ENCODE measurements around the gene RGS11.
A peak's percentile ranks its signal among the peaks of the same experiment; 100 is the strongest.

RGS11 gene

GRCh38 chr16:282491-282890 lies 6.7 kb upstream of the RGS11 start:
- TF ChIP-seq POLR2AphosphoS5 (IDR thresholded peaks at IDR 0.05; ENCODE audit: low read depth, low read length) (no peak), SPI1 (IDR thresholded peaks at IDR 0.05; ENCODE audit: low read depth, low read length) (no peak), PAX5 (IDR thresholded peaks at IDR 0.05; ENCODE audit: insufficient read depth, low read length, severe bottlenecking) (no peak), POU2F2 (IDR thresholded peaks at IDR 0.05; ENCODE audit: low read depth, low read length) (no peak), TAF1 (IDR thresholded peaks at IDR 0.05; ENCODE audit: low read depth, low read length) (no peak), POLR2A (IDR thresholded peaks at IDR 0.05; ENCODE audit: low read depth, low read length) (no peak)
- DNase-seq (ENCODE audit: insufficient read length, low spot score) (no peak), FAIRE-seq (no peak)

- DNase-seq (ENCODE audit: insufficient read length, low spot score) (no peak), FAIRE-seq (no peak)
Measured at GRCh38 chr16:281660-282255, 6.0 kb upstream of the RGS11 start.

GRCh38 chr16:280991-281659 lies 5.4 kb upstream of the RGS11 start:
- DNase-seq (ENCODE audit: insufficient read length, low spot score) (no peak), FAIRE-seq (no peak)
- TF ChIP-seq POLR2A (IDR thresholded peaks at IDR 0.05; ENCODE audit: low read depth, low read length) (no peak), TAF1 (IDR thresholded peaks at IDR 0.05; ENCODE audit: low read depth, low read length) (no peak), POU2F2 (IDR thresholded peaks at IDR 0.05; ENCODE audit: low read depth, low read length) (no peak), POLR2AphosphoS5 (IDR thresholded peaks at IDR 0.05; ENCODE audit: low read depth, low read length) (no peak), SPI1 (IDR thresholded peaks at IDR 0.05; ENCODE audit: low read depth, low read length) (no peak), PAX5 (IDR thresholded peaks at IDR 0.05; ENCODE audit: insufficient read depth, low read length, severe bottlenecking) (no peak)

More at GRCh38 chr16:281660-282255, 6.0 kb upstream of the RGS11 start:
- TF ChIP-seq SPI1 (IDR thresholded peaks at IDR 0.05; ENCODE audit: low read depth, low read length) (no peak), POU2F2 (IDR thresholded peaks at IDR 0.05; ENCODE audit: low read depth, low read length) (no peak), POLR2AphosphoS5 (IDR thresholded peaks at IDR 0.05; ENCODE audit: low read depth, low read length) (no peak), TAF1 (IDR thresholded peaks at IDR 0.05; ENCODE audit: low read depth, low read length) (no peak), PAX5 (IDR thresholded peaks at IDR 0.05; ENCODE audit: insufficient read depth, low read length, severe bottlenecking) (no peak), POLR2A (IDR thresholded peaks at IDR 0.05; ENCODE audit: low read depth, low read length) (no peak)

DNA sequence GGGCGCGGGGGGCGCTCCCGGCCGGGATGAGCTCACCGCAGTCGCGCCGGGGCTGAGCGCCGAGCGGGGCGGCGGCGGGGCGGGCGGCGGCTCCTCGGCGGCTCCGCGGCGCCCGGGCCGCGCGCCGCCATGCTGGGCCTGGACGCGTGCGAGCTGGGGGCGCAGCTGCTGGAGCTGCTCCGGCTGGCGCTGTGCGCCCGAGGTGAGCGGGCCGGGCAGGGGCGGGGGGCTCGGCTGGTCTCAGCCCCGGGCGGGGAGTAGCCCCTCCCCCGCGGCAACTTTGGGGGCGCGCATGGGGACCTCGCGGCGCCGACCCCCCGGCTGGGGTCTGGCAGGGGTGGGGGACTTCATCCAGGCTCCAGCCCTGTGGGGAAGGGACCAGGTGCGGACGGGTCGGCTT lies 4.8 kb upstream of the RGS11 start, which contains the start of gene ARHGDIG:
Gene ARHGDIG (plus strand): TSS at position 40 of the 400 bp plus-strand sequence. CDS start 90 bp downstream, at position 130.
- TF ChIP-seq POU2F2 (IDR thresholded peaks at IDR 0.05; ENCODE audit: low read depth, low read length) (no peak), SPI1 (IDR thresholded peaks at IDR 0.05; ENCODE audit: low read depth, low read length) (no peak), POLR2A (IDR thresholded peaks at IDR 0.05; ENCODE audit: low read depth, low read length) (no peak), TAF1 (IDR thresholded peaks at IDR 0.05; ENCODE audit: low read depth, low read length) (no peak), POLR2AphosphoS5 (IDR thresholded peaks at IDR 0.05; ENCODE audit: low read depth, low read length) (no peak), PAX5 (IDR thresholded peaks at IDR 0.05; ENCODE audit: insufficient read depth, low read length, severe bottlenecking) (no peak)
- DNase-seq (ENCODE audit: insufficient read length, low spot score) (no peak), FAIRE-seq (no peak)

DNA sequence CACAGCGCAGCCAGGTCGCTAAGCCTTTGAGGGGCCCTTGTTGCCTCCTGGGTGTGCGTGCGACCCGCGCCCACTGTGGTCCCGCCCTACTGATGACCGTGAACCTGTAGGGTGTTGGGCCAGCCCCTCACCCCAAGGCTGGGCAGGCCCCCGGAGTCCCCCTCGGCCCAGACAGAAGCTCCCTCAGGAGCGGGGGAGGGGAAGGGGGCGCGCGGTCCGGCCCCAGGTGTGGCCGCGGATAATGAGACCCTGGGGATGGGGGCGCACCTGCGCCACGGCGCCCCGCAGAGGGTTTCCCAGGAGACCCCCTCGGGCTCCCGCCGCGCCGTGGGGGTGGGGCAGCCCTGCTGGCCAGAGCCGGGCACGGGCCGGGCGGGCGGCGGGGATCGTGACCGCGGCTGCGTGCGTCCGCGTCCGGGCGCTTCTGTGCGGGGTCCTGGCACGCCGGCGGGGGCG lies 4.3 kb upstream of the RGS11 start:
- no peak for FAIRE-seq
- TF ChIP-seq TAF1 (IDR thresholded peaks at IDR 0.05; ENCODE audit: low read depth, low read length) (no peak), SPI1 (IDR thresholded peaks at IDR 0.05; ENCODE audit: low read depth, low read length) (no peak), POLR2A (IDR thresholded peaks at IDR 0.05; ENCODE audit: low read depth, low read length) (no peak), PAX5 (IDR thresholded peaks at IDR 0.05; ENCODE audit: insufficient read depth, low read length, severe bottlenecking) (no peak), POU2F2 (IDR thresholded peaks at IDR 0.05; ENCODE audit: low read depth, low read length) (no peak), POLR2AphosphoS5 (IDR thresholded peaks at IDR 0.05; ENCODE audit: low read depth, low read length) (no peak)
- no peak for DNase-seq (ENCODE audit: insufficient read length, low spot score)

- no peak for FAIRE-seq
Measured at GRCh38 chr16:279531-279930, 3.8 kb upstream of the RGS11 start.

GRCh38 chr16:278863-279366 lies 3.2 kb upstream of the RGS11 start:
- TF ChIP-seq POLR2A (IDR thresholded peaks at IDR 0.05; ENCODE audit: low read depth, low read length), result no peak
- TF ChIP-seq PAX5 (IDR thresholded peaks at IDR 0.05; ENCODE audit: insufficient read depth, low read length, severe bottlenecking), result no peak
- no peak for TF ChIP-seq SPI1 (IDR thresholded peaks at IDR 0.05; ENCODE audit: low read depth, low read length)
- TF ChIP-seq POLR2AphosphoS5 (IDR thresholded peaks at IDR 0.05; ENCODE audit: low read depth, low read length), result no peak
- TF ChIP-seq POU2F2 (IDR thresholded peaks at IDR 0.05; ENCODE audit: low read depth, low read length), result no peak
- no peak for TF ChIP-seq TAF1 (IDR thresholded peaks at IDR 0.05; ENCODE audit: low read depth, low read length)
- DNase-seq (ENCODE audit: insufficient read length, low spot score), result peak; percentile 73

More at GRCh38 chr16:279531-279930, 3.8 kb upstream of the RGS11 start:
- no peak for TF ChIP-seq POU2F2 (IDR thresholded peaks at IDR 0.05; ENCODE audit: low read depth, low read length)
- TF ChIP-seq SPI1 (IDR thresholded peaks at IDR 0.05; ENCODE audit: low read depth, low read length), result no peak
- no peak for TF ChIP-seq POLR2A (IDR thresholded peaks at IDR 0.05; ENCODE audit: low read depth, low read length)
- TF ChIP-seq POLR2AphosphoS5 (IDR thresholded peaks at IDR 0.05; ENCODE audit: low read depth, low read length), result no peak
- TF ChIP-seq TAF1 (IDR thresholded peaks at IDR 0.05; ENCODE audit: low read depth, low read length), result no peak
- TF ChIP-seq PAX5 (IDR thresholded peaks at IDR 0.05; ENCODE audit: insufficient read depth, low read length, severe bottlenecking), result no peak
- DNase-seq (ENCODE audit: insufficient read length, low spot score), result no peak

GRCh38 chr16:276426-277077 lies 808 bp upstream of the RGS11 start:
- DNase-seq (ENCODE audit: insufficient read length, low spot score) (no peak), FAIRE-seq (no peak)
- no peak for TF ChIP-seq PAX5 (IDR thresholded peaks at IDR 0.05; ENCODE audit: insufficient read depth, low read length, severe bottlenecking)

More at GRCh38 chr16:278863-279366, 3.2 kb upstream of the RGS11 start:
- peak; percentile 76 for FAIRE-seq

GRCh38 chr16:275041-275641 lies 603 bp downstream of the RGS11 start:
- TF ChIP-seq POLR2AphosphoS5 (IDR thresholded peaks at IDR 0.05; ENCODE audit: low read depth, low read length) (no peak), PAX5 (IDR thresholded peaks at IDR 0.05; ENCODE audit: insufficient read depth, low read length, severe bottlenecking) (no peak), SPI1 (IDR thresholded peaks at IDR 0.05; ENCODE audit: low read depth, low read length) (no peak), POLR2A (IDR thresholded peaks at IDR 0.05; ENCODE audit: low read depth, low read length) (no peak), TAF1 (IDR thresholded peaks at IDR 0.05; ENCODE audit: low read depth, low read length) (no peak), POU2F2 (IDR thresholded peaks at IDR 0.05; ENCODE audit: low read depth, low read length) (no peak)
- DNase-seq (ENCODE audit: insufficient read length, low spot score), result peak; percentile 64
- peak; percentile 41 for FAIRE-seq
